T follicular helper cell (primary cell): ENCODE results near the gene PAWR.
"Not testable (repeated sequence)": the region's sequence is repeated elsewhere in the genome, so short reads cannot be mapped to it uniquely, and the experiment has no call there.

Experiments used
- DNase-seq: peaks from one replicate; pipeline ENCODE4 v3.0.0-alpha.2; 2020; ENCODE audit warnings: low read depth

PAWR gene

DNA sequence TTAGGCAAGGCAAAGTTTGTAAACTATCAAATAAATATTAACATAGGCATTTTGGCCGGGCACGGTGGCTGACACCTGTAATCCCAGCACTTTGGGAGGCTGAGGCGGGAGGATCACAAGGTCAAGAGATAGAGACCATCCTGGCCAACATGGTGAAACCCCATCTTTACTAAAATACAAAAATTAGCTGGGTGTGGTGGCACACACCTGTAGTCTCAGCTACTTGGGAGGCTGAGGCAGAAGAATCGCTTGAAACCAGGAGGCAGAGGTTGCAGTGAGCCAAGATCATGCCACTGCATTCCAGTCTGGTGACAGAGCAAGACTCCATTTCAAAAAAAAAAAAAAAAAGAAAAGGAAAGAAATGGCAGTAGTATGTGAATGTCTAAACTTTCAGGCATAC is 43.9 kb downstream of the PAWR start:
- not testable (repeated sequence) for DNase-seq

DNA sequence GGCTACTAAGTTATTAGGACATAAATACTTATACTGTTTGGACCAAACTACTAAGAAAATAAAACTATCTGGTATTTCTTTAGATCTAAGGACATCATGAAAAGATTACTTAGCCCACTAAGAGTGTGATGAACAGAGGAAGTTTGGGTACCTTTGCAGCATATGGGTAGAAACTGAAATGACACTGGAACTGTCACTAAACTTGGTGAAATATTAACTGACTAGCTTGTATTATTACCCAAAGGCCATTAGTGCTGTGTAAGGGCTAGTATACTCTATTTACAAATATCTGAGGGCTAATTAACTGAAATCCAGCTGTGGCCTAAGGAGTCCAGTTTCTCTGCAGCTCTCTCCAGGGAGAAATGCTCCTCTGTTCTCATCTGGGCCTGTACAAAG is 45.5 kb downstream of the PAWR start:
- no peak for DNase-seq

DNA sequence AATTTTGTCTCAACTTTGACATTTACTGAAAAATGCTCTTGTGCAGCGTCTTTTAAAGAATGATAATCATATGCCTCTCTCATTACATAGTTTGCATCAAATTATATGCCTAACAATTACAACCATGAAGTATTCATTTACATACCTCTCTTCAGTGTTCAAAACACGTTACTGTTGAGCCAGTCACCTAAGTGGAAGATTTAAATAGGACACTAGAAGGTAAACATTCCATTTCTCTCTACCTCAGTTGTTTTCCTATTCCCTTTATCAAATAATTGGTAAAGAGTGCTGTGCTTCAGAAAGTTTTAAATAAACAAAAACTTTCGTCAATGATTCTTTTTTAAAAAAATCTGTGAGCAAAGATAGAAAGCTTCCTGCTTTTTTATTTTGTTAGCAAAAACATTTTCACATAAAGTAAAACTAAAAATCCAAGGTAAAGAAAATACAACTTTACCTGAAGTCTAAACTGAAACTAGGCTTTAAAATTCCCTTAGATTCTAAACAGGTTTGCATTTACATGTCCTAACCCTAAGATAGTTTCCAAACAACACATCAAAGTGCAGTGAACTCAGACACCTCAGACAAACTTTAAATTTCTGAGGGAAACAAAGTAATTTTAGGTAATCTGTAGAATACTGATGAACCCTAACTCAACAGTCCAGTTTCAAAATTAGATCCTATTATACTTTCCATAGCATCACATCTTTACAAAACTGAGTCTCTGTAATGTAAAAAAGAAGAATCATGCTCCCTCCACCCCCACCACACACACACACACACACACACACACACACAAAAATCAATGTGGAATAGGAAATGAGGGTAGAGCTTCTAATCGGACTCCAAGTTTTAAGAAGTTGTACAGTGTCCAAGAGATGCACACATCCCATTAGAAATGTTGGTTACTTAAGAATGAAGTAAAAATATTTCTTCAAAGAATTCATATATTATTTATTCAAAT is 46.2 kb downstream of the PAWR start:
- DNase-seq = no peak

DNA sequence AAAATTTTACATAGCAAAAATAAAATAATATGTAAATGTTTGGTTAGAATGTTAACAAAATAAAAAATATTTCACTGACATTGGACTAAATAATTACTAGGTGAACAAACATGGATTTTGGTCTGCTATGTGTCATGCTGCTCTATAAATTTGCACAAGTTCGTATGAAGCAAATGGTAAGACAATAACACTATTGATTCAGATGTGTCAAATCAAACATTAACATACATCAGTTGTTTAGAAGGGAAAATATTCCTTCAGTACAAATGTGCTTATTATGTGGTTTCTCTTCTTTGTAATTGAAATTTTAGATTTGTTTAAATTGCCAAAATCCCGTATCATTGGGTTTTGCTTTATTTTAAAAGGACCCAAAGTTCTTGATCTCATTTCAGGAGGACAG is 46.9 kb downstream of the PAWR start:
- DNase-seq = no peak

DNA sequence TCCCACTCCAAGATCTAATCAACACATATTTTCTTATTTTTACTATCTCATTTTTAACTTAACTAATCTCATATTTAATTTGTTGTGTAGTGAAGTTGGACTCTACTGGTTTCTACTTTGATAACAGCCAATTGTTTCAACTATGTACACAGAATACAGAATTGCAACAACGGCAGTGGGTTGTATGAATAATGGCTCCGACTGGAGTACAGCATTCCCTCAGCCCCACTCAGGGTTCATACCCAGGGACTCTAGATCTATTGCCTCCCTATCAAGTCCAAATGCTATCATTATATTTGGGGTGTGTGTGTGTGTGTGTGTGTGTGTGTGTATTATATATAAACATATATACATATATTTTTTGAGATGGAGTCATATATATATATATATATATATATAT is 52.3 kb downstream of the PAWR start:
- no peak for DNase-seq

DNA sequence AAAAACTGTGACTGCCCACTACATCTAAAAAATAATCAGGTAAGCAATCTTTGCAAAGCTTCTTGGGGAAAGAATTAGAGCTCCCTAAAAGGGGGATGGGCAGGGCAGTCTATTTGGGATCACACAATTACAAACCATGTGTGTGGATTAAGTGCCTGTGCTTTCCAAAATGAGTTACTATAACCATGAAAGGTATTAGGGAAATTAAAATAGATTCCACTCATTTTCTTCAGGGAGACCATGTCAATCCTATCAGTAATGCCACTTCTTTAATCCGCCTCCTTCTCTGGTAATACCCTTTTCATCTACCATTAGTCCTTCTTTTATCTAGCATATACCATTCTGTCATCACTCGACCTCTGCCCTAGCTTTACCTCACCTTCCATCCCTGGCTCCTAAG is 53.7 kb downstream of the PAWR start:
- no peak for DNase-seq

DNA sequence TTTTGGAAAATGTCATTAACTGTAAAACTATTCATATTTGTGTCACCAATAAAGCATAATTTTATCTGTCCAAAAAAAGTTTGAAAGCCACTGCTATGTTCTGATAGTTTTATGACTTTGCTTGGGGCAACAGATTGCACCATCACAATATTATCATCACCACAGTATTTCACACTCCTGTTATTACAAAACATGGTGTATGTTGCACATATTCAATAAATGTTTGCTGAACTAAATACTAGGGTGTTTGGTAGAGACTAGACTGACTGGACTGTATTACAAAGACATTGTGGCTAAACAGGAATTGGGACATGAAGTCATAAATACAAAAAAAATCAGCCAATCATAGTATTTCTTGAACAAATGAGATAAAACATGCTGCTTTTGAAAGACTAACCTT is 55.1 kb downstream of the PAWR start:
- DNase-seq = no peak

DNA sequence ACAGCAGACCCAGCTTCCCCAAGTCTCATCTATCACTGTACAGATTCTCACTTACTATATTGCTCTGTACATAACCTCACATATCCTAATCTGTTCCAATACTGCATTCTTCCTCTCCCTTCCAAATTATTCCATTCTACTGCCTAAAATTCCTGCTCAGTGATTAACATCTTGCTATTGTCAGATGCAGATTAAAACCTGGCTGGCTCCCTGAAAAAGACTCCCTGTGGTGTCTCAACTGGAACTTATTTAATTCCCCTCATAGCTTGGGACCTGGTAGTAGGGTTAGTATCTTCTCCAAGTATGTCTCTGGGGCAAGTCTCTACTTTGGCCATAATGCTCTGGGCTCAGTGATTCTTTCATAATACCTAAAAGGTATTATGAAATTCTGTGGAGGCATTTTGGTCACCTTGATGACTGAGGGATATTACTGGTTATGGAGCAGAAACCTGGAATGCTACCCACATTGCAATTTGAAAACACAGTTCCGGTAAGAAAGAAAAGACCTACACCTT is 55.8 kb downstream of the PAWR start:
- no peak for DNase-seq

DNA sequence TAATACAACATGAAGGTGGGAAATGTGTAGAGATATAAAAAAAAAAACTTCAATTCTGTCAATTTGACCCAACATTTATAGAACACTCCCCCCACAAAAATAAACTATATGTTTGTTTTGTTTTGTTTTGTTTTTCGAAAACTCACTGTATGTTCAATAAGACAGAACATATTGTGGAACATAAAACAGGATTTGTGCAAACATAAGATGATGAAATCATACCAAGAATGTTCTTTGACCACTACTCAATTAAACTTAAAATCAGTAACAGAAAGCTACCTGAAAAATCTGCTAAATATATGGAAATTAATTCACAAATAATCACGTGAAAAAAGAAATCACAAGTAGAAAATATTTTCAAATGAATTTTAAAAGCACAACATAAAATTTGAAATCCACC is 61.2 kb downstream of the PAWR start:
- no peak for DNase-seq

DNA sequence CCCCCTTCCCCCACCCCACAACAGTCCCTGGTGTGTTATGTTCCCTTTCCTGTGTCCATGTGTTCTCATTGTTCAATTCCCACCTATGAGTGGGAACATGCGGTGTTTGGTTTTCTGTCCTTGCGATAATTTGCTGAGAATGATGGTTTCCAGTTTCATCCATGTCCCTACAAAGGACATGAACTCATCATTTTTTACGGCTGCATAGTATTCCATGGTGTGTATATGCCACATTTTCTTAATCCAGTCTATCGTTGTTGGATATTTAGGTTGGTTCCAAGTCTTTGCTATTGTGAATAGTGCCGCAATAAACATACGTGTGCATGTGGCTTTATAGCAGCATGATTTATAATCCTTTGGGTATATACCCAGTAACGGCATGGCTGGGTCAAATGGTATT is 64.0 kb downstream of the PAWR start:
- not testable (repeated sequence) for DNase-seq

DNA sequence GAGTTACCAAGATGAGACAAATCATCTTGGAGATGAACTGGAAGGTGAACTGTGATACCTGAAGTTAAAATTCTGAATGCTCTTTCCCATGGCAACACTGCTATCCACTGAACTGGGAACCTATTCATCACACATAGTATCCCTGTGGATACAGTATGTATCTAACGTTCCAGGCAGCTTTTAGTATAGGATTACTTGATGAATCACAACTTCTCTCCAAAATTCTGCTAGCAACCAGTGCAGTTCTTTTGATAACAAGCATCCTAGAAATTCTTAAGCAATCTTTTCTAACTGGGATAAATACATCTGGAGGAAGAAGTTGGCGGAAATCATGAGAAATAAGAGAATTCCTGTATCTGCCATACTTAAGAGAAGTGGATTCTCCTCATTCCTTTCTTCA is 66.4 kb downstream of the PAWR start:
- no peak for DNase-seq

DNA sequence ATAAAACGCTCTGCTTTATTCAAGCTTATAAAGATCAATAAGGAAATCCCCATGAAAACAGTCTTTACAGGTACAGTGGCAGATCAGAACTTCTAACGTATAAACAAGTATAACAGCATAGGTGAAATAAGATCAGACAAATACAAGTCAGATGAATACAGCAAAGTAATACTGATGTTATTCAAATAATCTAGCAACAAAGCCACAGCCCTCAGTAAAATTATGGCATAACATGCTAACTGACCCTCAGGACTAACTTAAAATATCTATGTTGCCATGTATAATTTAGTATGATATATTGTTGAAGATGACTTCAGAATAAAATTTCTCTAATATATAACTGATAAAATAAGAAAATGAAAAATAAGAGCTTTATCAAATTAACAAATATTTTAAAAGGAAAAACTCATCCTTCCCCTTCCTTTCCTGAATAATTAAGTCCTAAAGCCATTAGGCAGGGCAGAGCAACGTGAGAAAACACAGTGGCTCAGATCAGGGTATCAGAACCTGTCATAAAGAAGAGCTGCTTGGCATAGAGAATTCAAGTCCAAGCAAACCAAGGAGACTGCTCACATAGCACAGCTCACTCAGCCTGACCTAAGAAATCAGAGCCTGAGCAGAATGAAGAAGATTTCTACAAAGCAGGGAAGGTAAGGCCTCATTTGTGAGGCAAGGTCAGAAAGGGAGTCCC is 70.7 kb downstream of the PAWR start:
- DNase-seq = no peak

DNA sequence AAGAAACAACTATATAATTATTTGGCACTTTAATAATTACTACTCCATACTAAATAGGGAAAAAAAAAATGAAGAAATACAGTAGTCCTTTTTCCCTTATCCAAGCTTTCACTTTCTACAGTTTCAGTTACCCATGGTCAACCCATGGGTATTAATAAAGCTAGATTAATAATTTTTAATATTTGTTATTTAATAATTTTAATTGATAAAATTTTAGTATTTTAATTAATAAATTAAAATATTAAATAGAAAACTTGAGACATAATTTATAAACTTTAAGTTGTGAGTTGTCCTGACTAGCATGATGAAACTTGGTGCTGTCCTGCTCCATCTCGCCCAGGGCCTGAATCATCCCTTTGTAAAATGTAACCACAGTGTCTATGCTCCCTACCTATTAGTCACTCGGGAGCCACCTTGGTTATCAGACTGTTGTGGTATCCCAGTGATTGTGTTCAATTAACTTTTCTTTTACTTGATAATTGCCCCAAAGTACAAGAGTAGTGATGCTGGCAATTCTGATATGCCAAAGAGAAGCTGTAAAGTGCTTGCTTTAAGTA is 71.8 kb downstream of the PAWR start:
- no peak for DNase-seq

DNA sequence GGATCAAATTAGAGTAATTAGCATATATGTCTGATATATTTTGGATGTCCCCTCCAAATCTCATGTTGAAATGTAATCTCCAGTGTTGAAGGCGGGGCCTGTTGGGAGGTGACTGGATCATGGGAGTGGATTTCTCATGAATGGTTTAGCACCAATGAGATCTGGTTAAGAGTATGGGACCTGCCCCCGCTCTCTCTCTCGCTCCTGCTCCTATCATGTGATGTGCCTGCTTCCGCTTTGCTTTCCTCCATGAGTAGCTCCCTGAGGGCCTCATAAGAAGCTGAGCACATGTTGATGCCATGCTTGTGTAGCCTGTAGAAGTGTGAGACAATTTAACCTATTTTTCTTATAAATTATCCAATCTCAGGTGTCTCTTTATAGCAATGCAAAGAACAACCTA is 73.1 kb downstream of the PAWR start:
- DNase-seq = no peak

DNA sequence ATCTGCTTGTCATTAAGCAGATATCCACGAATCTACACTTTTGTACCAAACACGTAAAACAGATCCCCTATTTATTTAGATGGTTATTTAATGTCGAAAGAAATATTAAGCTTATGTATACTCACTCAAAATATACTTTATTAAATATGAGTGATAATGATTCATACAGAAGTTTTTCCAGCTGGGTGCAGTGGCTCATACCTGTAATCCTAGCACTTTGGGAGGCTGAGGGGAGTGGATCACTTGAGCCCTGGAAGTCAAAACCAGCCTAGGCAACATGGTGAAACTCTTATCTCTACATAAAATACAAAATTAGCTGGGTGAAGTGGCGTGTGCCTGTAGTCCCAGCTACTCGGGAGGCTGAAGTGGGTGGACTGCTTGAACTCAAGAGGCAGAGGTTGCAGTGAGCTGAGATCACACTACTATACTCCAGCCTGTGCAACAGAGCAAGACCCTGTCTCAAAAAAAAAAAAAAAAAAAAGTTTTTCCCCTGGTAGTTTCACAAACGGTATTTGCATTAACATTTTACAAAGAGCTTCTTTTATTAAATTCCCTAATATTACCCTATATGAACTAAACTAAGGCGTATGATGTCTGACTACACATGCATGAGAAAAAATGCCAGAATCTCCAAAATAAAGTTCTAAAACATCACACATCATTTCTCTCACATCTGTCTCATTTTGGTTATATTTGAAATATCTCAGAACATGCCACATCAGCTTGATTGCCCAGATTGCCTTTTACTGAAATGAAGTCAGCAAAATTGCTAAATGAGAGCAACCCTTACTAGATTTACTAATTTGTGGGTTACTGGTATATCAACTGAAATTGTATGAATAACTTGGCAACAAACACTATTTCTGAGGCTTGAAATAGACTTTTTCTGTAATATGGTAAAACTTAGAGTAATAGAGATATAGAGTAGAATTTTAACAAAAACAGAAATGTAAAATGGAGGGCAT is 74.9 kb downstream of the PAWR start:
- no peak for DNase-seq

DNA sequence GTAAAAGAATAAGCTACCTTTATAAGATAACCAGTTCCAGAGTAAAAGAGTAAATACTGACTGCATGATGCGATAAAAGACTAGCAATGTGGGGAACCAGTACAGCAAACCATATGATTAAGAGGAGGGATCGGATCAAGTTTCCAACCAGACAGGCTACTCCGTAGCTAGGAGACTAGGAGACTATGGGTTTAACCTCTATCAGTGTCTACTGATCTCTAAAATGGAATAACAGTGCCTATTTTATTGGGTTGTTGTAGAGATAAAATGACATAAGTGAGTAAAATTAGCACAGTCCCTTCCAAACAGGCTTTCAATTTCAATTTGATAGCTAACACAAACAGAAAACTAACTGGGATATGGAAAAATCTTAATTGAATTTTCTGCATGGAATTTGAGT is 76.0 kb downstream of the PAWR start:
- DNase-seq = no peak

DNA sequence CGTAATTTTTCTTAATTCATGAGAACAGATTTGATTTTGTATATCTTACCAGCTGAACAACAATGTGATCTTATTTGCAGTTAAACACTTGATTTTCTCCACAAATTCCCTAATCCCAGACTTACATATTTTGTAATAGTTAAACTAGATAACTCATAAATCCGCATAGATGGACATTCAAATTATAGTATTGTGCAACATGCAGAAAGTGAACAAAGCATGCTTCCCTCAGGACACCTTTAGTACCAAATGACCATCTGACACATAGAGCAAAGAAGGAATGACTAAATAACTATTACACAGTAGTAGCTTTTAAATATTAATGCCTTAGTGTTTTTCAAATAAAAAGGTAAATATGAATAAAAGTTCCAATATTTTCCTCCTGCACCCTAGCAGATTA is 88.9 kb downstream of the PAWR start:
- DNase-seq = no peak

DNA sequence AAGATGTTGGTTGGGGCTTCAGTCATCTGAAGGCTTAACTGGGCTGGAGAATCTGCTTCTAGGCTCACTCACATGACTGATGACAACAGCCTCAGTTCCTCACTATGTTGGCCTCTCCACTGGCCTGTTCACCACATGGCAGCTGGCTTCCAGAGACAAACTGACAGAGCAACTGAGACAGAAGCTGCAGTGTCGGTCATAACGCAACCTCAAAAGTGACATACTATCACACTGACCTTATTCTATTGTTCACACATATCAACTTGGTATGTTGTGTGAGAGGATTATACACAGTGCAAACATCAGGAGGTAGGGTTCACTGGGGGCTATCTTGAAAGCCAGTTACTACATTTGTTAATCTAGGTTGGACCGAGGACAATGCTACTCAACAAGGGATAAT is 92.9 kb downstream of the PAWR start:
- no peak for DNase-seq

DNA sequence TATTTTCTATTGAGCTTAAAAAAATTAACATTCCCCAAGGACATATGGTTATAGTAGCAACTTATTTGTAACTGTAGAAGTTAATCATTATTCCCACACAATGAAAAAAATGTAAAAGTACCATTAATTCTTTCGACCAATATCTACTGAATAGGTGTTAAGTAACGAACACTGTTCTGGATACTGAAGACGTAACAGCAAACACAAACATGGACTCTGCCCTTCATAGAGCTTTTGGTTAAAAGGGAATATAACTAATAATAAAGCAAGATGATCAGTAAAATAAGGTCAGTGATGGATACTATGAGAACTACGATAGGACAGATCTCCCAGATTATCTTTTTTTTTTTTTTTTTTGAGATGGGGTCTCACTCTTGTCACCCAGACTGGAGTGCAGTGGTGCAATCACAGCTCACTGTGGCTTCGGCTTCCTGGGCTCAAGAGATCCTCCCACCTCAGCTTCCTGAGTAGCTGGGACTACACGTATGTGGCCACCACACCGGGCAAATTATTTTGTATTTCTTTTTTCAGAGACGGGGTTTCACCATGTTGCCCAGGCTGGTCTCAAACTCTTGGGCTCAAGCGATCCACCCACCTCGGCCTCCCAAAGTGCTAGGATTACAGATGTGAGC is 93.9 kb downstream of the PAWR start:
- DNase-seq = no peak

DNA sequence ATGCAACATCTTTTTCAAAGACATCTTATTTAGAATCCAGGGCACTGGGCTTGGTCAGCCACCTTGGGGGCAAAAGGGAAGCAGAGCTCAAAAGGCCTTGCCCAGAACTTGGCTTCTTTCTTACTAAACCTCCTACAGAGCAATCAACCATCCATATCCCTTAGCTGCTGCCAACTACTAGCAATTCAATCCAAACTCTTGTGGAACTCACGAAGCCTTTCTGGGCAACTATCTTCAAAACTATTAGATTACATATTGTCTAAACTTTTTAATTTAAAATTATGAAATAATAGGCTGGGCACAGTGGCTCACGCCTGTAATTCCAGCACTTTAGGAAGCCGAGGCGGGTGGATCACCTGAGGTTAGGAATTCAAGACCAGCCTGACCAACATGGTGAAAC is 95.5 kb downstream of the PAWR start:
- DNase-seq = no peak

DNA sequence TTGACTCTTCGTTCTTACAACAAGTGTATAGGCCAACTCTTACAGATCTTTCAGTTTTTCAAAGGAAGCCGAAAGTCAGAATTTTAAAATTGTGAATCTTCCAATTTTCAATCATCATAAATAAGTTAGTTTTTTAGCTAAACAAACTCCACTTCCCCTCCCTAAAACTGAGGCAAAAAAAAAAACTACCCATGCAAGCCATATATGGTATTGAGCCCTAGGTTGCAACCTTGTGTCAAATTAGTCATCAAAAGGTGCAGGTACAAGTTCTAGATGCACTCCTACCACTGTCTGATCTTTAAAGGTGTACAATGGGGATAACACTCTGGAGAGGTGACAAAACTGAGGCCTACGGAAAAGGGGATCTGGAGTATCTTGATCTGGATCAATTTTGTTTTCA is 97.9 kb downstream of the PAWR start:
- DNase-seq = no peak
